Body of pancreas (tissue), 4 donors: Measurements from ENCODE around the gene PNPLA7.

Source experiments
- CTCF ChIP-seq, 7 experiments: fragments of 450-650 bp in 4 of 7; fragments of 200-600 bp in 3 of 7; sonication (generic) in 3 of 7; IDR thresholded peaks; one replicate each; pipeline ENCODE4 v1.5.1; 2016 to 2019; ENCODE audit warnings: antibody characterized with exemption in 7 of 7
- POLR2A ChIP-seq, 3 donors: fragments of 450-650 bp; IDR thresholded peaks; one replicate each; pipeline ENCODE4 v1.6.1; 2016; ENCODE audit warnings: antibody characterized with exemption in 3 of 3, mild to moderate bottlenecking in 2 of 3

- TF ChIP-seq CTCF (IDR thresholded peaks at IDR 0.05) (no peak), POLR2A (IDR thresholded peaks at IDR 0.05) (no peak)
These were observed 14.7 kb upstream of the PNPLA7 start for GRCh38 chr9:137564817-137565411.
